Astrocyte (in vitro differentiated cells and primary cell): ENCODE measurements around the gene FAM221B. TPM values are rescaled to one million over a fixed set of nuclear protein-coding genes. Genes with fewer than 3 reads are reported as not detected.
A peak's percentile ranks its signal among the peaks of the same experiment; 100 is the strongest.

Experiments used
- DNase-seq: peaks from one replicate; pipeline ENCODE4 v3.0.0-alpha.2; 2010; ENCODE audit warnings: low read depth
- FAIRE-seq: peaks from 2 replicates; lab custom pipeline; 2011; peaks lifted over from hg19 to GRCh38; lab: Jason Lieb, UNC
- H2AFZ ChIP-seq: 2 replicates; pipeline ENCODE4 v1.6.0; 2012; ENCODE audit warnings: low read depth, low read length, inconsistent platforms
- H3K27ac ChIP-seq: 2 replicates; pipeline ENCODE4 v1.5.1; 2011; ENCODE audit warnings: low read depth, low read length, inconsistent platforms
- H3K27me3 ChIP-seq: 2 replicates; pipeline ENCODE4 v1.6.0; 2011; ENCODE audit warnings: low read length, inconsistent platforms; ENCODE audit not compliant: insufficient read depth
- H3K36me3 ChIP-seq: 2 replicates; pipeline ENCODE4 v1.5.1; 2011; ENCODE audit warnings: low read length, inconsistent platforms; ENCODE audit not compliant: insufficient read depth
- H3K4me1 ChIP-seq: 2 replicates; pipeline ENCODE4 v1.5.1; 2011; ENCODE audit warnings: low read length, inconsistent platforms; ENCODE audit not compliant: insufficient read depth
- H3K4me2 ChIP-seq: 2 replicates; pipeline ENCODE4 v1.6.0; 2012; ENCODE audit warnings: low read length, inconsistent platforms
- H3K4me3 ChIP-seq: 2 replicates; pipeline ENCODE4 v1.5.1; 2011; ENCODE audit warnings: low read depth, mild to moderate bottlenecking, low read length, inconsistent platforms; ENCODE audit not compliant: insufficient read depth
- H3K79me2 ChIP-seq: 2 replicates; pipeline ENCODE4 v1.6.0; 2012; ENCODE audit warnings: mild to moderate bottlenecking, low read length, inconsistent platforms; ENCODE audit not compliant: insufficient read depth
- H3K9ac ChIP-seq: 2 replicates; pipeline ENCODE4 v1.6.0; 2012; ENCODE audit warnings: mild to moderate bottlenecking, low read length, inconsistent platforms
- H3K9me3 ChIP-seq: 2 replicates; pipeline ENCODE4 v1.5.1; 2012; ENCODE audit warnings: low read depth, mild to moderate bottlenecking, low read length, inconsistent platforms; ENCODE audit not compliant: insufficient read depth
- H4K20me1 ChIP-seq: 2 replicates; pipeline ENCODE4 v1.6.0; 2012; ENCODE audit warnings: low read length, inconsistent platforms; ENCODE audit not compliant: insufficient read depth
- H3K27ac Mint-ChIP-seq: one replicate; pipeline ENCODE4 v1.8.0; 2021; ENCODE audit warnings: mild to moderate bottlenecking, mixed read lengths; ENCODE audit not compliant: unreplicated experiment
- H3K27me3 Mint-ChIP-seq: one replicate; pipeline ENCODE4 v1.8.0; 2021; ENCODE audit warnings: low read depth, mixed read lengths; ENCODE audit not compliant: unreplicated experiment
- H3K36me3 Mint-ChIP-seq: one replicate; pipeline ENCODE4 v1.8.0; 2021; ENCODE audit warnings: low read depth, mixed read lengths; ENCODE audit not compliant: unreplicated experiment
- H3K4me1 Mint-ChIP-seq: one replicate; pipeline ENCODE4 v1.8.0; 2021; ENCODE audit warnings: low read depth, mixed read lengths; ENCODE audit not compliant: unreplicated experiment
- H3K4me3 Mint-ChIP-seq: one replicate; pipeline ENCODE4 v1.8.0; 2021; ENCODE audit warnings: mild to moderate bottlenecking, moderate library complexity, mixed read lengths; ENCODE audit not compliant: unreplicated experiment
- H3K9me3 Mint-ChIP-seq: one replicate; pipeline ENCODE4 v1.8.0; 2021; ENCODE audit warnings: mild to moderate bottlenecking, mixed read lengths; ENCODE audit not compliant: unreplicated experiment
- EZH2 ChIP-seq: IDR thresholded peaks from 2 replicates; pipeline ENCODE4 v1.6.1; 2012; ENCODE audit warnings: mild to moderate bottlenecking, low read length, inconsistent platforms; ENCODE audit not compliant: insufficient read depth
- total RNA-seq: library from RNA; stranded (reverse); gene quantifications from 2 replicates; pipeline ENCODE4 v1.2.1, GENCODE V29; 2021
- TF ChIP-seq, protein P1 (sequence below): IDR thresholded peaks from 2 replicates; pipeline ENCODE4 v1.5.1; 2011; ENCODE audit warnings: low read depth, mild to moderate bottlenecking, inconsistent platforms, low read length, moderate library complexity; ENCODE audit not compliant: insufficient read depth

The FAM221B gene
- total RNA-seq, 1 donor from 2014 or later = not detected

DNA sequence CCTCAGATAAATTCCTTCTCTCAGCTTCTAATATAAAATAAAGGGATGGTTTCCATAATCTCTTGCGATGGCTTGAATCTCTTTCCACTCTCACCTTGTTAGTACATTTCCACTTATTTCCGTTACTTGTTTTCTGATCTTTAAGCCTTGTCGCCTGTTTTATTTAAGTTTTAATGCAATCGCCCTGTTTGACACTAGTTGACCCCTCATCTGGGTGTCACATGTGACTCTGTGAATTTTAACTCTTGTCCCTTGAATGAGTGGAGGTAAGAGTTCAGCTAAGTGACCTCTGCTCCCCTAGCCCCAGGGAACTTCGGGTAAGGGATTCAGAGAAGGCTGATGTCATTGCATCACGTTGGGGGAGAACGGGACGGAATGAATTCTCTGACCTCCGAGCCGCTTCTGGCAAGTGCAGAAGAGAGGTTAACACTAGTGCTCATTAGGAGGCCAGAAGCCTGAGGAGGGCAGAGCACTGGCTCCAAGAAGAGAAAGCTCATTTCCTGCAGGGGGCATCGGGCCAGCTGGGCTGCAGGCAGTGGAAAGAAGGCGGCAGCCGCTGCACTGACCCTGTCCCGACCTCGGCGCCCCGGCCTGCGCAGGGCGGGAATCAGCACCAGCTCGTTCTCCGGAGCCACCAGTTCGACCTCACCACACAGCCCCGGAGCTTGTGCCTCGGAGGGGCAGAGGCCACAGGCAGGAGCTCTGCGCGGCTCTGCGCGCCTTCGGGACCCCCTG is 14.3 kb downstream of the FAM221B start:
- Histone ChIP-seq H3K4me2 (peak overlapping the region; percentile 95), H3K36me3 (no peaks in the 10 kb centered on the region), H3K79me2 (peaks cover 4% of the 10 kb centered on the region), H4K20me1 (no peaks in the 10 kb centered on the region), H3K4me1 (peaks cover 15% of the 10 kb centered on the region), H3K27me3 (no peaks in the 10 kb centered on the region), H3K27ac (peak overlapping the region; percentile 62), H3K9ac (peak overlapping the region; percentile 88), H2AFZ (peak overlapping the region; percentile 88), H3K4me3 (peak overlapping the region; percentile 84), H3K9me3 (no peaks in the 10 kb centered on the region)
- H3K4me1 Mint-ChIP-seq = peaks cover 11% of the 10 kb centered on the region
- H3K27me3 Mint-ChIP-seq = peaks cover 7% of the 10 kb centered on the region
- TF ChIP-seq, protein P1, sequence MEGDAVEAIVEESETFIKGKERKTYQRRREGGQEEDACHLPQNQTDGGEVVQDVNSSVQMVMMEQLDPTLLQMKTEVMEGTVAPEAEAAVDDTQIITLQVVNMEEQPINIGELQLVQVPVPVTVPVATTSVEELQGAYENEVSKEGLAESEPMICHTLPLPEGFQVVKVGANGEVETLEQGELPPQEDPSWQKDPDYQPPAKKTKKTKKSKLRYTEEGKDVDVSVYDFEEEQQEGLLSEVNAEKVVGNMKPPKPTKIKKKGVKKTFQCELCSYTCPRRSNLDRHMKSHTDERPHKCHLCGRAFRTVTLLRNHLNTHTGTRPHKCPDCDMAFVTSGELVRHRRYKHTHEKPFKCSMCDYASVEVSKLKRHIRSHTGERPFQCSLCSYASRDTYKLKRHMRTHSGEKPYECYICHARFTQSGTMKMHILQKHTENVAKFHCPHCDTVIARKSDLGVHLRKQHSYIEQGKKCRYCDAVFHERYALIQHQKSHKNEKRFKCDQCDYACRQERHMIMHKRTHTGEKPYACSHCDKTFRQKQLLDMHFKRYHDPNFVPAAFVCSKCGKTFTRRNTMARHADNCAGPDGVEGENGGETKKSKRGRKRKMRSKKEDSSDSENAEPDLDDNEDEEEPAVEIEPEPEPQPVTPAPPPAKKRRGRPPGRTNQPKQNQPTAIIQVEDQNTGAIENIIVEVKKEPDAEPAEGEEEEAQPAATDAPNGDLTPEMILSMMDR = peak; percentile 11
- no peak for TF ChIP-seq EZH2
- peak overlapping the region; percentile 22 for H3K27ac Mint-ChIP-seq
- no peaks in the 10 kb centered on the region for H3K9me3 Mint-ChIP-seq
- peaks cover 8% of the 10 kb centered on the region for H3K36me3 Mint-ChIP-seq
- peak; percentile 20 for DNase-seq
- peak overlapping the region; percentile 88 for H3K4me3 Mint-ChIP-seq
- FAIRE-seq = no peak

DNA sequence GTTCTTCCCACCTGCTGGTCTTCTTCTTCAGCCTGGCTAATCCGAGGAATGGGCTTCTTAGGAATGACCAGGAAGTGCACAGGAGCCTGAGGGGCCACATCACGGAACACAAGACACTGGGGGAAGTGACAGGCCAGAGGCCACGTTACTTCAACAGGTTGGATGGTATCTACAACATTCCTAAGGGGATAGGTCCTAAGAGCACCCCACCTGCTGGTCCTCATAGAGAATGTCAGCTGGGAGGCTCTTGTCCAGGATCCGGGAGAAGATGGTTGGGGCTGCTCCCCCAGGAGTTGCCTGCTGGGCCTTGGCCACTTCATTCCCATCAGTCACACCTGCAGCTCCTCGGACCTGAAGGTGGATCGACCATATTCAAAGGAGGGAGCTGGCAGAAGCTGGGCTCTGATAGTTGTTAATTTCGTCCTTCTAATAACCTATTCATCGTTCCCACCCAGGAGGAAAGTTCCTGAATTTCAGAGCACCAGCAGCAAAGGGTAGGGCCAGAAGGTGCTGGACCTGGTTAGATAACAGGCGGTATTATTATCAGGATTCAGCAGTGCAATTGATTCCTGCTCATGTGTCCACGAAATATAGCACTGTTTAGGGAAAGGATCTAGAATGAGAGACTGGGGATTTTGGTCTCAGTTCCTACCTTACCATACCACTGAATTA is 15.0 kb downstream of the FAM221B start:
- Mint-ChIP-seq H3K4me1 (peaks cover 11% of the 10 kb centered on the region), H3K9me3 (no peaks in the 10 kb centered on the region), H3K27ac (no peak overlapping the region), H3K4me3 (peak overlapping the region; percentile 88), H3K27me3 (peaks cover 7% of the 10 kb centered on the region), H3K36me3 (peaks cover 8% of the 10 kb centered on the region)
- H3K9me3 ChIP-seq = no peaks in the 10 kb centered on the region
- TF ChIP-seq EZH2 = no peak
- TF ChIP-seq, protein P1 = peak; percentile 31
- FAIRE-seq = no peak
- H3K79me2 ChIP-seq = peaks cover 4% of the 10 kb centered on the region
- no peak overlapping the region for H3K27ac ChIP-seq
- H3K4me3 ChIP-seq = peak overlapping the region; percentile 84
- H3K27me3 ChIP-seq = no peaks in the 10 kb centered on the region
- DNase-seq = no peak
- H3K9ac ChIP-seq = peak overlapping the region; percentile 88
- H3K4me1 ChIP-seq = peaks cover 15% of the 10 kb centered on the region
- H3K4me2 ChIP-seq = peak overlapping the region; percentile 95
- H3K36me3 ChIP-seq = no peaks in the 10 kb centered on the region
- H2AFZ ChIP-seq = no peak overlapping the region
- no peaks in the 10 kb centered on the region for H4K20me1 ChIP-seq
